HG02623 (cell line): Measurements from ENCODE around the gene GPR55.

Source experiments
- ATAC-seq: cut with Tn5 transposase; IDR thresholded peaks from one replicate; pipeline ENCODE4 v1.9.1; 2021; ENCODE audit warnings: moderate library complexity; ENCODE audit not compliant: unreplicated experiment

The GPR55 gene

DNA sequence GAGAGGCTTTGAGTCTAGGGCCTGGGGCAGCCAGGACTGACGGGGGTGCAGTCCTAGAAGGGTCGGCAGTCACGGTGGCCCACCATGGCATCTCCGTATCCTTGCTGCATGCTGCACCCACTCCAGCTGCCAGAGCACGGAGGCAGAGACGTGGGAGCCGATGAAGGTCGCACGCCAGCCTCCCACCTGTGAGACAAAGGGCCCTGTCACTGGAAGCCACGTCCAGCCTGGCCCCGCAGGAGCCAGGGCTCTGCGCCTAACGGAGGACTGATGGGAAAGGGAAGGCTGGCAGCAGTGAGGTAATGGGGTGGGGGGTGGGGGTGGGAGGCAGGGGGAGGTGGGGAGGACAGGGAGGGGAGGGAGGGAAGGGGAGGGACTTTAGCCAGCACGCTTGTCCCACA, 38.4 kb downstream of the GPR55 start:
- no peak for ATAC-seq

DNA sequence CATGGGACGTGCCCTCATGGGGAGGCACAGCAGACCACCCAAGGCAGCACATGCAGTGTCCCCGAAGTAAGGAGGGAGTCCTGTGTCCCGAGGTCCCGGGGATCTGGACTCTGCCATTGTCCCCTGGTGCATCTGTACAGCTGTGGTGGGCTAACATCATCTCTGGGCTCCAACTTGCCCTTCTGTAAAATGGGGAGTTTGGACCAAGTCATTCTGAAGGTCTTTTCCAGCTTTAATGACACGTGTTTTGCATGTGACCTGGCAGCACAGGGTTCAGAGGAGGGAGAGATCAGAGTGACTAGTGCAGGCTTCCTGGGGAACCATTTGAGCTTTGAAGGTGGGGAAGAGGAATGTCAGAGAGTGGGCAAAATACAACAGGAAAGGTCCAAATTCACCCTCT, 38.8 kb downstream of the GPR55 start:
- ATAC-seq, result no peak

DNA sequence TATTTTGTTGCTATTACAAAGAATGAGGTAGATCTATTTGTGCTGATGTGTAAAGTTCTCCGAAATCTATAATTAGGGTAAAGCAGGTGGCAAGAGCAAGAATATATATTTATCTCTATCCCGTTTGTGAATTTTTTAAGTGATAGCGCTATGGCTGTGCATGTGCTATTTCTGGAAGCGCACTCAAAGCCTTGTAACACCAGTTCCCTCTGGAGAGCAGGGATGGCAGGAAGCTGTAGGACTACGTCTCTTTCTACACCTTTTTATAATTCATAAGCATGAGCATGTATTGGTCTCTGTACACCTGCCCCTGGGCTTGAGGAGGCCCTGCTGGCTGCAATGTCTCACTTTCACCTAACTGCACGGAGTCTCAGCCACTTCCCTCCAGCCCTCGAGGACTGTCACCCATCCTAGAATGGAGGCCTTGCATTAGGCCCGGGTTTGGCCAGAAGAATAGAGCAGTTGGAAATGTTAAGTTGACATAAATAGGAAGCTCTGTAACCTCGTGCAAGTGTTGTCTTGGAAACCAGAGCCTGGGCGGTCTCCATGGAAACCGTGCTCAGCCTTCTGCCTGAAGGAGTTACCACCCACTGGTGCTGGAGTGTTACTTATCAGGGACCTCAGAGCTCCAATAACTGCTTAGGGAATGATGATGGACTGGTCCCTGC, 39.4 kb downstream of the GPR55 start:
- ATAC-seq, result no peak

DNA sequence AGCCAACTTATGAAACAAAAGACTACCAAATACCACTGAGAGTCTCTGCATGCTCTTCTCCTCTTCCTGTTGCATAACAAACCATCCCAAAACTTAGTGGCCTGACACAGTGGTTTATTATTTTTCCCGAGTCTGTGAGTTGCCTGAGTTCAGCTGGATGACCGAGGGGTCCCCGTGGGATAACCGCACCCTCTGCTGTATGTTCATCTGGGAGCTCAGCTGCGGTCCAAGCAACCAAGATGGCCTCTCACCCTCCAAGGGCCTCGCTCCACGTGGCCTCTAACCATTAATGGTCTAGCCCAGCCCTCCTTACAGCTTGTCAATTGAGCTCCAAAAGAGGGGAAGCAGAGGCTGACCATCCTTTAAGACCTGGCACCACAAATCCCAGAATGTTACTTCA, 43.2 kb downstream of the GPR55 start:
- ATAC-seq, result no peak

DNA sequence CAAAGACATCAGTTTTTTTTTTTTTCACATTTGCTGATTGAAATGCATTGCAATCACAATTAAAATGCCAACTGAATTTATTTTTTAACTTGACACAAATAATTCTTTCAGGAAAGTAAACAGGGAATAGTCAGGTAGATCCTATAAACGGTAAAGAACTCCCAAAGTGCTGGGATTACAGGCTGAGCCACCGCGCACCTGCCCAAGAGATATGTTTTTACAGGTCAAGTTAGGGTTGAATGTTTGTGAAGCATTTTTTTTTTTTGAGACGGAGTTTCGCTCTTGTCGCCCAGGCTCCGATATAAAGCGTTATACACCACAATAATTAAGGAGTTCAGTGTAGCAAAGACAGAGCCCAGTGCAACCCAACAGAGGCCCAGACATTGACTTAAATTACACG, 45.2 kb downstream of the GPR55 start:
- no peak for ATAC-seq

DNA sequence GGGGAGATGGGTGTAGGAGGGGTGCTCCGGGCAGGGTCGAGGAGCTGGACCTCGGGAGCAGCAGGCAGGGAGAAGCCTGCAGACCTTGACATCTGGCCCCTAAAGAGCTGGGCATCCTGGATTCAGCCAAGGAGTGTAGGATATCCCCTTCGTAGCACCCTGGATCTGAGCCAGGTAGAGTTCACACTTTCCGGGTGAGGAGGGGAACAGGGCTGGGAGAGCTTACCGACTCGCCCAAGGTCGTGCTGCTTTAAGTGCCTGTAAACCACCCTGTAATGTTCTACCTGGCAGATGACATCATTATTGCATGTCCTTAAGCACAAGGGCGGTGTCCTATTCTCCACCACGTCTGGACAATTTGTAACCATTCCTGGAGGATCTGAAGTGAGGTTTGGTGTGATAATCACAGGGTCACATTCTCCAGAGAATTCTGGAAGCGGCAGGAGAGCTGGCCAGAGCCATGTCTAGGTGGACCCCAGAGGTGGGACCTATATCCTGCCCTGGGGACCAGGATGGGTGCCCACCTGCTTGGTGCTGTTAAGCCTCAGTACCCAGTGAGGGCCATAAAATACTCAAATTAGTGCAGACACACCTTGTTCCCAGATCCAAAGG, 45.7 kb downstream of the GPR55 start:
- ATAC-seq, result no peak

DNA sequence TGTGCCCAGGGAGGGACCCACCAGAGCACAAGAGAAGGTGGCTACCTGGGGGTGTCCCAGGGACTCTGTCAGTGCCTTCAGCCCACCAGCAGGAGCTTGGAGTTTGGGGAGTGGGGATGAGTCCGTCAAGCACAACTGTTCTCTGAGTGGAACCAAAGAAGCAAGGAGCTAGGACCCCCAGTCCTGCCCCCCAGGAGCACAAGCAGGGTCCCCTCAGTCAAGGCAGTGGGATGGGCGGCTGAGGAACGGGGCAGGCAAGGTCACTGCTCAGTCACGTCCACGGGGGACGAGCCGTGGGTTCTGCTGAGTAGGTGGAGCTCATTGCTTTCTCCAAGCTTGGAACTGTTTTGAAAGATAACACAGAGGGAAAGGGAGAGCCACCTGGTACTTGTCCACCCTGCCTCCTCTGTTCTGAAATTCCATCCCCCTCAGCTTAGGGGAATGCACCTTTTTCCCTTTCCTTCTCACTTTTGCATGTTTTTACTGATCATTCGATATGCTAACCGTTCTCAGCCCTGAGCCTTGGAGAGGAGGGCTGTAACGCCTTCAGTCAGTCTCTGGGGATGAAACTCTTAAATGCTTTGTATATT, 46.3 kb downstream of the GPR55 start:
- no peak for ATAC-seq

DNA sequence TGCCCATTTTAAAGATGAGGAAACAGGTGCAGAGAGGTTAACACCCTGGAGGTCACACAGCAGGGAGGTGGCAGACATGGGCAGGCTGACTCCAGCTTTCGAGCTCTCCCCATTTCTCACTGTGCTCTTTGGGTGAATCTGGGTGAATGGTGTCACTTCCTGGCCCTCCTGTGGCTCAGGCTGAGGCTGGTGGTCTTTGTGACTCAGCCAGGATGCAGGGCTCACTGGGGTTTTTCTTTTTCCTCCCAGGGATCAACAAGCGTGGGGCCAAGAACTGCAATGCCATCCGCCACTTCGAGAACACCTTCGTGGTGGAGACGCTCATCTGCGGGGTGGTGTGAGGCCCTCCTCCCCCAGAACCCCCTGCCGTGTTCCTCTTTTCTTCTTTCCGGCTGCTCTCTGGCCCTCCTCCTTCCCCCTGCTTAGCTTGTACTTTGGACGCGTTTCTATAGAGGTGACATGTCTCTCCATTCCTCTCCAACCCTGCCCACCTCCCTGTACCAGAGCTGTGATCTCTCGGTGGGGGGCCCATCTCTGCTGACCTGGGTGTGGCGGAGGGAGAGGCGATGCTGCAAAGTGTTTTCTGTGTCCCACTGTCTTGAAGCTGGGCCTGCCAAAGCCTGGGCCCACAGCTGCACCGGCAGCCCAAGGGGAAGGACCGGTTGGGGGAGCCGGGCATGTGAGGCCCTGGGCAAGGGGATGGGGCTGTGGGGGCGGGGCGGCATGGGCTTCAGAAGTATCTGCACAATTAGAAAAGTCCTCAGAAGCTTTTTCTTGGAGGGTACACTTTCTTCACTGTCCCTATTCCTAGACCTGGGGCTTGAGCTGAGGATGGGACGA, 47.1 kb downstream of the GPR55 start:
- ATAC-seq, result no peak

DNA sequence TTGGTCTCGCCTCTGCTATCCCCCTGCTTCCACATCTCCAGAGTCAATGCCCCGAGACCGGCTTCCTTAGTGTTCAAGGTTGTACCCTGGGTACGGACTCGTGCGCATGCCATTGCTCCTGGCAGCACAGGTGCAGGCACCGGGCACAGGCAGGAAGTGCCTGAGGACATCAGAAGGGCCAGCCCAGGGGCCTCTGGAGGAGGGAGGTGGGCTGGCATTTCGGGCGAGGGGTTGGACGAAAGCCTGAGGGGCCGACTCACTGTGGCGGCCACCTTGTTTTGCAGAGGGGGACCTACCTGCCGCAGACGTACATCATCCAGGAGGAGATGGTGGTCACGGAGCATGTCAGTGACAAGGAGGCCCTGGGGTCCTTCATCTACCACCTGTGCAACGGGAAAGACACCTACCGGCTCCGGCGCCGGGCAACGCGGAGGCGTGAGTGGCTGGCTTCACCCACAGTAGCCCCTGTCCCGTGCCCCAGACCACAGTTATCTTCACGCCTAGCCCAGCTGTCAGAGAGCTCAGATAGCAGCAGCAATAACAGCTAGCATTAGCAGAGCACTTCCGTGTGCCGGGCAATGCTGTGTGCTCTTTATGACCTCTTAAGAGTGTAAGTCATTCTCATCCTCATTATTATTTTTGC, 47.8 kb downstream of the GPR55 start:
- no peak for ATAC-seq

DNA sequence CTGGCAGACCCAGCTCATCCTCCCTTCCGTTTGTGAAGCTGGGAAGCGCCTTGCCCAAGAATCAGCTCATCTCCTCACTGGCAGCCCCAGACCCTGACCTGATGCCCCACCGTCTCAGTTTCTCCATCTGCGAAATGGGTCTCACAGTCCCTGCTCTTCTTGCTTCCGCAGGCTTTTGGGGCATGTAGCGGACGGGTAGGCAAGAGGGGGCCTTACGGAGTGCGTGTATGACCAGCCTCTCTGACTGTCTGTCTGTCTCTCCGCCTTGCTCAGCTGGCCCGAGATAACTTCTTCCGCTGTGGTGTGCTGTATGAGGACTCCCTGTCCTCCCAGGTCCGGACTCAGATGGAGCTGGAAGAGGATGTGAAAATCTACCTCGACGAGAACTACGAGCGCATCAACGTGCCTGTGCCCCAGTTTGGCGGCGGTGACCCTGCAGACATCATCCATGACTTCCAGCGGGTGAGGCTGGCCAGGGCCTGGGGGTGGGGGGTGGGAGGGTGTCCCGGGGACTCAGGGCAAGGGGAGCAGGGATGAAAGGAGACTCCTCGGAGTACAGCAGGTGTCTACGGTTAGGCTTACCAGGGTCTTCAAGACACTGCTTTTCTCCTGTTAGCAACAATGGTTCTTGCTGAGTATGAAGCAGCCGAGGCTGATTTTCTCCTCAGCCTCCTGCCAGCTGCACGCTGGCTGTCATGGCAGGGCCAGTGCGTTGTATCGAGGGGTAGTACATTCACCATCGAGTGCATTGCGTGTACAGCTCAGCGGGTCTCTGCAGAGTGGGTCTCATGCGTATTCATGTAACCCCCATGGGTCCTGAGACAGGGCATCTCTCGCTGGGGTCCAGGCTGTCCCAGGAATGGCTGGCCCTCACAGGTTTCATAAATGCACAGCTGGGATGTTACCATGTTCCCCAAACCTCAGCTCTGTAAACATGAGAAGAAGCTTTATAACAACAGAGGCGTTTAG, 49.4 kb downstream of the GPR55 start:
- ATAC-seq, result no peak

DNA sequence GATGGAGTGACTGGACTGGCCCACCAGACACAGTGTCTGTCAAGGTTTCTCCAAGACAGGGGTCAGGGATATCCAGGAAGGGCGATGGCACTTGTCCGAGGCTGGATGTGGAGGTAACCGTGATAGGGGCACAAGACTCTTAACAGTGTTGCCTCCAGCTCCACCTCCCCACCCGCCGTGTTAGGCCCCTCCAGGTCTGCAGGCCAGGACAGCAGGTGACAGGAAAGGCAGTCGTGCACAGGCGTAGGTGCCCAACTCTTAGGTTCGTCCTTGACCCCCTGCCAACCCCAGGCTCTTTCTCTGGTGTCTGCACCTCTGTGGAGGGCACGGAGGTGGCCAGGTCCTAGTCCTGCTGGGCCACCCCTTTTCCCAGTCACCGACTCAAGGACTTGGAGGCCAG, 50.2 kb downstream of the GPR55 start:
- no peak for ATAC-seq

DNA sequence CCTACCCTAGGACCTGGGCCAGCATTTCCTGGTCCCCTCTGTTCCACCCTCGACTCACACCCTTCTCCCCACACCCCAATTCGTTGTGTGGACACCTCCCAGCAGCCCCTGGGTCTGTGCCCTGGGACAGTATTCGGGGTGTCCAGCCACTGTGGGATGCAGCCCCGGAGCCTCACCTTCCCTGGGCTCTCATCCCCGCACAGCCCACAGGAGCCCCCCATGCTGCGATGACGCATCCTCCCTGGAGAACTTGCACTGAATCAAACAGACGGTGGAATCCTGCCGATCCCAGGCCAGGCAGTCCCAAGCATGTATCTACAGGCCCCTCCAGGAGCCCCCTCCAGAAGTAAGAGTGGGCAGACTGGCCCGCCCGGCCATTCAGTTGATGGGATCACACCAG, 50.6 kb downstream of the GPR55 start:
- no peak for ATAC-seq

DNA sequence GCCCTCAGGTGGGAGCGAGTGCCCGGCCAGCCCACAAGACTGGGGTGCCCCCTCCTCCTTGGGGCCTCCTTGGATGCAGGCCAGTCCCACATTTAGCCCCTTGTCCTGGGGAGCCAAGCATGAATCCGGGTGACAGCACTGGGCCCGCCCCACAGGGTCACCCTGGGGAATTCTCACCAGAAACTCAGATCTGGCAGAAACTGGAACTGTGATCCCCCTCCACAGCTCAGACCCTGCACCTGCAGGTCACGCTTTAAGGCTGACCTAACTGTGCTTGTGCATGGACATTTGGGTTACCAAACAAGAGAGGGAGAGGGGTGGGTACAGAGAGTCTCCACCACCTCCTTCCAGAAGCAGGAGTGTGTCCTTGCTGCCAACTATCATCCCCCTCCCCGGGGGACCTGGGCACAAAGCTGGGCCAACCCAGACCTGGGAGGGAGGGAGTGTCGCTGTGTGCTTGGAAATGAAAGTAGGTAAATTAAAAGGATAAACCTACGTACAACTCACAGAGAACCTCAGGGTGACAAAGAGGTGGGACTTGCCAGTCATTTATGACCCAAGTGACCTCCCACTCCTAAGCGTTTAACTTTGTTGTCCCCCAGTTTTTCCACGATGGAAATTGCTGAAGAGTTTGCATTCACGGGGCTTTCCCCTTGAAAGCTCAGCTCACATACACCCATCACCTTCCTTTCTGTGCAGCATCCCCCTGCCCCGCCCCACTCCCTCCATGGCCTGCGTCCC, 51.2 kb downstream of the GPR55 start:
- peak; percentile 62 for ATAC-seq

DNA sequence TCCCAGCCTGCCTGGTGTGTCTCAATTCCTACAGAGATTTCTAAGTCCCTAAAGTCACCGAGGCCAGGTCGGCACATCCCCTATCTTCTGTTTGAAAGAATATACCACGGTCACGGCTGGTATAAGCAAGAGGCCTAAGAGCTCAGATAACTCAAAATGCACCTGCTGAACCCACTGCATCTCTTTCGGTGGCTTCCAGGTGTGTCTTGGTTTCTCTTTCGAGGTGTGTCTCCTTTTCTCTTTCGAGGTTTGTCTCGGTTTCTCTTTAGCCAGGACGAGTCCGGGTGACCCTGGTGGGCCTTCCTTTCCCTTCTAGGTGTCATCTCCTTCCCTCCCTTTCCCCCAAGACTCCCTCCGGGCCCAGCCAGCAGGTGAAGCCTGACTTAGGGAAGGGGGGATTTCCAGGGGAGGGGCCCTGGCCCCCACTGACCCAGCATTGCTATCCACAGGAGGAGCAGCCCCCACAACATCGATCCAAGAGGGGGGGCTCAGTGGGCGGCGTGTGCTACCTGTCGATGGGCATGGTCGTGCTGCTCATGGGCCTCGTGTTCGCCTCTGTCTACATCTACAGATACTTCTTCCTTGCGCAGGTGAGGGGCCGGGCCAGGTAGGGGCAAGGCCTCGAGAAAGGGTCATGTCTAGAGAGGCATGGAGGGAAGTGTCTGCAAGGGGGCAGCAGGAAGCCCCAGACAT, 51.9 kb downstream of the GPR55 start:
- peak; percentile 57 for ATAC-seq

DNA sequence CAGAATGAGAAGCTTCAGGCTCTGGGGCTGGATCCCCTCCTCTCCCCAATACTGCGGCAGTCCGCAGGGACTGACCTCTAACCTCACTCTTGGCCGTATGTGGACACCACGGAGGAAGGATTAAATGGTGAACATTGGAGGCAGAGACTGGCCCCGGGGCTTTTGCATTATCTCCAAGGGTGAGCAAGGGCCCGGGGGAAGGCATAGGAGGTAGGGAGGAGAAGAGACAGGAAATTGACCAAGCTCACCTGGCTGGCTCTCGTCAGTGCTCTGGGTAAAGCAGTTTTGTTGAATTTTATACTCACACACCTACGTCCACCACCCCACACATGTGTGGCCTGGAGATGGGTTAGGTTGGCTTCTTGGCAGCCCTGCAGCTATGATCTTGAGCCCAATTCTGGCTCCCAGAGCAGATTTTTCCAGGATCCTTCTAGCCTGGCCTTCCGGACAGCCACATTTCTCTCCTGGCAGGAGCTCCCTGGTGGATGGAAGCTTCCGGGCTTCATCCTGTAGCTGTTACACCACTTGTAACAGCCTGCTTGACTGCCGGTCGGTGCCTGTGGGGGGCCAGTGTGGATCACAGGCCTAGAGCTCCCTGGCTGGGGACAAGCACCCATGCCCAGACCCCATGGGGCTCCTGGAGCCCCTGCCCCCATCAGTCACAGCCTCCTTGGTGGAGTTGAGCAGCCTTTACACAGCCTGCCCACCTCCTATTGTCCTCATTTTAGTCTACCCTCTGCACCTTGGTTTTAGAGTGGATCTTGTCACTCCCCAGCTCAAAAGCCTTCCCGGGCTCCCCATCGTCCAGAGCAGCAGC, 52.7 kb downstream of the GPR55 start:
- no peak for ATAC-seq

DNA sequence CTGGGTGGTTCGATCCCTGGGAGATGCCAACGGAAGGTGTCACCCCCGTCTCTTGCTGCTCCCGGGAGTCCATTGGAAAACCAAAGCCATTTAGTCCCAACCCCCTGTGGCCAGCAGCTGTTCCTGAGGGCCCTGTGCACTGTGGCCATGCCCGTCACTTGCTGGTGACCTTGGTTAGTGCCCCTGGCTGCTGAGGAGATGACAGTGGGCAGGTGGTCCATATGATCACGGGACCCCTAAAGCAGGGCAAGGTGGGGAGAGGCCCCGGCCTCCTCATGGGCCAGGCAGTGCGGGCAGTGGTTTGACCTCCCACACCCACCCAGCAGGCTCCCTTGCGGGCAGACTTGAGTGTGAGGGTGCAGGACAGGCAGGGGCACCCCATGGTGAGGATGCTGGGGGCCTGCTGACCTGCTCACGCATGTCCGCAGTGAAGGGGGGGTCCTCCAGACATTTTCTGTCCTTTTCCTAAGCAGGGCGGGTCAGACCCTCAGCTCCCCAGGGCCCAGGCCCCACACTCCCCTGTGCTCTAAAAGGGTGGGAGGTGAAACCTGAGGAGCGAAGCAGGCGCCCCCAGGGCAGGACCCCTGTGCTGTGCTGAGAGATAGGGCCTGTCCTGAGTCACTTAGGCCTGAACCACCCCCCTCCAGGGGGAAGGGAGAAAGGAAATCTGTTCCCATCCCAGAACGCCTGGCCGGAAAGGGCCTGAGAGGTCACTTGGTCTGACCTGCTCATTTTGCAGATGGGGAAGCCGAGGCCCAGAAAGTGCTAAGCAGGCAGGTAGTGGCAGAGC, 53.5 kb downstream of the GPR55 start:
- ATAC-seq, result no peak
